HG03045 (cell line): ENCODE data around the gene NAP1L3.

Experiments used
- ATAC-seq: cut with Tn5 transposase; IDR thresholded peaks from one replicate; pipeline ENCODE4 v1.9.1; 2021; ENCODE audit warnings: mild to moderate bottlenecking, moderate library complexity; ENCODE audit not compliant: unreplicated experiment

The NAP1L3 gene

GRCh38 chrX:93673056-93673868, at the start of gene NAP1L3:
TSS of gene NAP1L3 (minus strand) at chrX:93673578. CDS start at chrX:93673304, 274 bp downstream.
- ATAC-seq = peak; percentile 74

GRCh38 chrX:93711076-93711475, 37.7 kb upstream of the NAP1L3 start:
- no peak for ATAC-seq

GRCh38 chrX:93703701-93704100, 30.3 kb upstream of the NAP1L3 start:
- no peak for ATAC-seq

- no peak for ATAC-seq
Observed at GRCh38 chrX:93695981-93696380, 22.6 kb upstream of the NAP1L3 start.

- ATAC-seq = no peak
Observed at GRCh38 chrX:93673869-93674271, 492 bp upstream of the NAP1L3 start, which contains the start of gene FAM133A. TSS of gene FAM133A (plus strand) at chrX:93674206. CDS start at chrX:93709420, 35,214 bp downstream.

- ATAC-seq = no peak
Observed at GRCh38 chrX:93660575-93660974, 12.8 kb downstream of the NAP1L3 start.

GRCh38 chrX:93649381-93649780, 24.0 kb downstream of the NAP1L3 start:
- ATAC-seq = no peak

GRCh38 chrX:93637591-93637990, 35.8 kb downstream of the NAP1L3 start:
- ATAC-seq = no peak
